Parathyroid adenoma (tissue), 2 donors: ENCODE data around the gene CLDN20.

ENCODE experiments used
- H2AFZ ChIP-seq: fragments of 300-600 bp; sonication (generic); one replicate; pipeline ENCODE4 v1.7.0; 2017; ENCODE audit warnings: antibody characterized with exemption, mild to moderate bottlenecking
- H3K27ac ChIP-seq: fragments of 300-600 bp; sonication (generic); one replicate; pipeline ENCODE4 v1.7.0; 2017
- H3K27me3 ChIP-seq: fragments of 300-600 bp; sonication (generic); one replicate; pipeline ENCODE4 v1.7.0; 2017; ENCODE audit warnings: low read length; ENCODE audit not compliant: control insufficient read depth, insufficient read depth
- H3K36me3 ChIP-seq: fragments of 300-600 bp; sonication (generic); one replicate; pipeline ENCODE4 v1.7.0; 2017; ENCODE audit warnings: low read length; ENCODE audit not compliant: control insufficient read depth, insufficient read depth
- H3K4me1 ChIP-seq: fragments of 300-600 bp; sonication (generic); one replicate; pipeline ENCODE4 v1.7.0; 2017; ENCODE audit warnings: control low read depth
- H3K4me2 ChIP-seq: fragments of 300-600 bp; sonication (generic); one replicate; pipeline ENCODE4 v1.7.0; 2017; ENCODE audit warnings: low read length
- H3K4me3 ChIP-seq: fragments of 300-600 bp; sonication (generic); one replicate; pipeline ENCODE4 v1.7.0; 2017; ENCODE audit warnings: low read depth, low read length
- H3K79me2 ChIP-seq: fragments of 300-600 bp; sonication (generic); one replicate; pipeline ENCODE4 v1.7.0; 2017; ENCODE audit warnings: control low read depth
- H3K9ac ChIP-seq: fragments of 300-600 bp; sonication (generic); one replicate; pipeline ENCODE4 v1.7.0; 2017; ENCODE audit warnings: mild to moderate bottlenecking
- H3K9me3 ChIP-seq: fragments of 300-600 bp; sonication (generic); one replicate; pipeline ENCODE4 v1.7.0; 2017; ENCODE audit warnings: low read length; ENCODE audit not compliant: control insufficient read depth
- CTCF ChIP-seq: fragments of 300-600 bp; sonication (generic); IDR thresholded peaks from one replicate; pipeline ENCODE4 v1.7.0; 2017; ENCODE audit warnings: antibody characterized with exemption, mild to moderate bottlenecking
- donor health status: primary hyperparathyroidism.

CLDN20 gene

GRCh38 chr6:155325700-155326516 lies 62.1 kb downstream of the CLDN20 start:
- H3K79me2 ChIP-seq, result no peaks in the 10 kb centered on the region
- H3K9ac ChIP-seq, result no peak overlapping the region
- H3K4me1 ChIP-seq, result no peaks in the 10 kb centered on the region
- no peak overlapping the region for H3K27ac ChIP-seq
- no peaks in the 10 kb centered on the region for H3K9me3 ChIP-seq
- no peak overlapping the region for H2AFZ ChIP-seq
- no peaks in the 10 kb centered on the region for H3K27me3 ChIP-seq
- H3K36me3 ChIP-seq, result no peaks in the 10 kb centered on the region
- H3K4me2 ChIP-seq, result no peak overlapping the region
- no peak for TF ChIP-seq CTCF
- no peak overlapping the region for H3K4me3 ChIP-seq
